ENCODE data around the gene CYP4Z1.
"Not testable (repeated sequence)": the region's sequence is repeated elsewhere in the genome, so short reads cannot be mapped to it uniquely, and the experiment has no call there.

Gene CYP4Z1

GRCh38 chr1:47129489-47130230 lies 62.6 kb downstream of the CYP4Z1 start:
- DNase-seq = not testable (repeated sequence)

- not testable (repeated sequence) for DNase-seq
Observed at GRCh38 chr1:47132665-47133064, 65.6 kb downstream of the CYP4Z1 start.

- DNase-seq = no peak
Observed at GRCh38 chr1:47137198-47137597, 70.2 kb downstream of the CYP4Z1 start, which contains the start of gene CYP4A22. TSS of gene CYP4A22 (plus strand) at chr1:47137441. CDS start at chr1:47137486, 45 bp downstream.

- DNase-seq = no peak
Observed at GRCh38 chr1:47137925-47138615, 71.0 kb downstream of the CYP4Z1 start.

GRCh38 chr1:47140358-47140757 lies 73.3 kb downstream of the CYP4Z1 start:
- not testable (repeated sequence) for DNase-seq

- not testable (repeated sequence) for DNase-seq
Observed at GRCh38 chr1:47143654-47144053, 76.6 kb downstream of the CYP4Z1 start.

GRCh38 chr1:47146495-47146894 lies 79.5 kb downstream of the CYP4Z1 start:
- not testable (repeated sequence) for DNase-seq

GRCh38 chr1:47147047-47147785 lies 80.2 kb downstream of the CYP4Z1 start:
- no peak for DNase-seq

GRCh38 chr1:47149162-47149561 lies 82.1 kb downstream of the CYP4Z1 start:
- not testable (repeated sequence) for DNase-seq

GRCh38 chr1:47156457-47156856 lies 89.4 kb downstream of the CYP4Z1 start:
- DNase-seq = not testable (repeated sequence)

GRCh38 chr1:47157957-47158356 lies 90.9 kb downstream of the CYP4Z1 start:
- DNase-seq = not testable (repeated sequence)

GRCh38 chr1:47160716-47161115 lies 93.7 kb downstream of the CYP4Z1 start:
- no peak for DNase-seq

- DNase-seq = no peak
Observed at GRCh38 chr1:47161298-47162040, 94.4 kb downstream of the CYP4Z1 start.

- DNase-seq = no peak
Observed at GRCh38 chr1:47164552-47164951, 97.5 kb downstream of the CYP4Z1 start.
